ENCODE measurements around the gene ZNF28.
"Not testable (repeated sequence)": the region's sequence is repeated elsewhere in the genome, so short reads cannot be mapped to it uniquely, and the experiment has no call there.

ZNF28 gene

GRCh38 chr19:52756447-52756846 lies 65.0 kb downstream of the ZNF28 start:
- not testable (repeated sequence) for DNase-seq

DNA sequence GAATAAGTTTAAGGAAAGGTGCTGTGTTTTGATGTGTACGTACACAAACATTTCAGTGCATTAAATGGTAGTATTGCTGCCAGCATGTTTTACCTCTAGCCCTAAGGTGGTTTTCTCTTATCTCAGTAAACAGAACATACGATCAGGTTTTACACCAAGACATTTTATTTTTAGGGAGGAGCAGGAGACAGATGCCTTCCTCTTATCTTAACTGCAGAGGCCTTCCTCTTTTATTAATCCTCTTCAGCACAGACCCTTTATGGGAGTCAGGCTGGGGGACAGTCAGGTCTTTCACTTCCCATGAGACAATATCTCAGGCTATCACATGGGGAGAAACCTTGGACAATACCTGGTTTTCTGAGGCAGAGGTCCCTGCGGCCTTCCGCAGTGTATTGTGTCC lies 71.7 kb downstream of the ZNF28 start:
- DNase-seq = no peak

DNA sequence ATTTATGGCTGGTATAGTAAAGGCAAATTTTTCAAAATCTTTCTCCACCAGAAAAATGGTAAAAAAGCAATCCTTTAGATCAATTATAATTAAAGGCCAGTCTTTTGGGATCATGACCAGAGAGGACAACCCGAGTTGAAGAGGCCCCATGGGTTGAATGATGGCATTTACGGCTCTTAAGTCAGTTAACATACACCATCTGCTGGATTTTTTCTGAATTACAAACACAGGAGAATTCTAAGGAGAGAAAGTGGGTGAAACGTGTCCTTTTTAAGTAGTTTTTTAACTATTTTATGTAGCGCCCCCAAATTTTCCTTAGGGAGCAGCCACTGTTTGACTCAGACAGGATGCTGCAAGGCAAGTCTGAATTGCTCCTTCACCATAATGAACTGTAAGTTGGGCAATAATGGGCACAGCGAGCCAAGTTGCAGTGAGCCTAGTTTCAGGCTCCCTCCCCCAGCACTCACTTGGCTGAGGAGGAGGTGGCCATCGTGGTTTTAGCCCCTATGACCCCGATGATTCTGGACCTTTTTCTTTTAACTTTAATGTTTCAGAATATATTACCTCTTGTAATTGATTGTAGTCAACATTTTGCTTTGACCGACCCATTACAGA lies 73.0 kb downstream of the ZNF28 start:
- DNase-seq = no peak
